DND-41 (cell line): ENCODE measurements around the gene WFIKKN1.

Experiments
- ATAC-seq: fragments of 200-7000 bp; cut with Tn5 transposase; 3 replicates; pipeline ENCODE4 v1.9.1; 2021; ENCODE audit warnings: low read depth; ENCODE audit not compliant: insufficient read depth
- DNase-seq: peaks from one replicate; pipeline ENCODE4 v3.0.0-alpha.2; 2020
- H2AFZ ChIP-seq: 2 replicates; pipeline ENCODE4 v1.6.0; 2012; ENCODE audit warnings: low read depth, low read length
- H3K27ac ChIP-seq: 2 replicates; pipeline ENCODE4 v1.5.1; 2012; ENCODE audit warnings: low read length, inconsistent platforms
- H3K27me3 ChIP-seq: fragments of 200-600 bp; sonication (generic); 2 replicates; pipeline ENCODE4 v1.6.0; 2012; ENCODE audit warnings: low read length, mild to moderate bottlenecking, inconsistent platforms; ENCODE audit not compliant: insufficient read depth, poor library complexity
- H3K36me3 ChIP-seq: 2 replicates; pipeline ENCODE4 v1.5.1; 2012; ENCODE audit warnings: low read length, inconsistent platforms; ENCODE audit not compliant: insufficient read depth
- H3K4me1 ChIP-seq: 2 replicates; pipeline ENCODE4 v1.5.1; 2012; ENCODE audit warnings: mild to moderate bottlenecking, low read length; ENCODE audit not compliant: insufficient read depth
- H3K4me2 ChIP-seq: 2 replicates; pipeline ENCODE4 v1.6.0; 2012; ENCODE audit warnings: mild to moderate bottlenecking, moderate library complexity, low read length, inconsistent platforms; ENCODE audit not compliant: insufficient read depth
- H3K4me3 ChIP-seq, 2 experiments: fragments of 200-600 bp in 1 of 2; shearing (Covaris generic) in 1 of 2; 2 replicates each; pipeline ENCODE4 v1.5.1; 2012 to 2016; ENCODE audit warnings: inconsistent platforms in 2 of 2, low read length in 2 of 2, mild to moderate bottlenecking in 2 of 2, low read depth in 1 of 2, moderate library complexity in 1 of 2
- H3K79me2 ChIP-seq: 2 replicates; pipeline ENCODE4 v1.6.0; 2012; ENCODE audit warnings: low read length, inconsistent platforms; ENCODE audit not compliant: insufficient read depth
- H3K9ac ChIP-seq: 2 replicates; pipeline ENCODE4 v1.6.0; 2012; ENCODE audit warnings: low read depth, mild to moderate bottlenecking, inconsistent platforms, low read length, moderate library complexity
- H3K9me3 ChIP-seq: 2 replicates; pipeline ENCODE4 v1.5.1; 2012; ENCODE audit warnings: low read length, moderate library complexity, mild to moderate bottlenecking, inconsistent platforms; ENCODE audit not compliant: insufficient read depth, severe bottlenecking
- H4K20me1 ChIP-seq: 2 replicates; pipeline ENCODE4 v1.6.0; 2012; ENCODE audit warnings: low read length; ENCODE audit not compliant: insufficient read depth
- CTCF ChIP-seq: IDR thresholded peaks from 2 replicates; pipeline ENCODE4 v1.5.1; 2012; ENCODE audit warnings: borderline replicate concordance, low read length, moderate library complexity, mild to moderate bottlenecking; ENCODE audit not compliant: poor library complexity, severe bottlenecking; ENCODE audit errors: extremely low read depth
- EZH2 ChIP-seq: IDR thresholded peaks from 3 replicates; pipeline ENCODE4 v1.6.1; 2012; ENCODE audit warnings: borderline replicate concordance, low read depth, mild to moderate bottlenecking, moderate library complexity, low read length, inconsistent platforms; ENCODE audit not compliant: severe bottlenecking

The WFIKKN1 gene

GRCh38 chr16:606656-607307, 24.0 kb upstream of the WFIKKN1 start:
- ATAC-seq = no peak
- Histone ChIP-seq H3K4me2 (no peak overlapping the region), H3K27ac (no peak overlapping the region), H3K4me3 (no peak overlapping the region), H3K4me1 (no peaks in the 10 kb centered on the region), H3K36me3 (no peaks in the 10 kb centered on the region; the same call in 1 of the 2 replicates), H3K27me3 (no peaks in the 10 kb centered on the region), H3K9me3 (no peaks in the 10 kb centered on the region), H2AFZ (no peak overlapping the region), H3K9ac (no peak overlapping the region), H4K20me1 (peaks cover 15% of the 10 kb centered on the region; the same call in 1 of the 2 replicates), H3K79me2 (peaks cover 37% of the 10 kb centered on the region)
- TF ChIP-seq CTCF = no peak
- TF ChIP-seq EZH2 = no peak
- DNase-seq = no peak

- no peak overlapping the region for H3K27ac ChIP-seq
- H3K4me2 ChIP-seq = no peak overlapping the region
- no peak overlapping the region for H2AFZ ChIP-seq
- no peaks in the 10 kb centered on the region for H3K27me3 ChIP-seq
- no peaks in the 10 kb centered on the region; the same call in 1 of the 2 replicates for H3K36me3 ChIP-seq
- ATAC-seq (no peak), DNase-seq (no peak)
- TF ChIP-seq CTCF (no peak), EZH2 (no peak)
- no peaks in the 10 kb centered on the region for H3K4me1 ChIP-seq
- H3K4me3 ChIP-seq = no peak overlapping the region
- no peak overlapping the region for H3K9ac ChIP-seq
- no peaks in the 10 kb centered on the region for H3K9me3 ChIP-seq
- peaks cover 15% of the 10 kb centered on the region; the same call in 1 of the 2 replicates for H4K20me1 ChIP-seq
- peaks cover 34% of the 10 kb centered on the region for H3K79me2 ChIP-seq
Measured at GRCh38 chr16:608019-608418, 22.8 kb upstream of the WFIKKN1 start.

GRCh38 chr16:609316-609715, 21.5 kb upstream of the WFIKKN1 start:
- Histone ChIP-seq H3K9me3 (no peaks in the 10 kb centered on the region), H4K20me1 (peaks cover 15% of the 10 kb centered on the region; the same call in 1 of the 2 replicates), H3K4me2 (no peak overlapping the region), H3K79me2 (peaks cover 37% of the 10 kb centered on the region), H3K4me1 (no peaks in the 10 kb centered on the region), H3K4me3 (no peak overlapping the region), H3K27me3 (no peaks in the 10 kb centered on the region), H3K9ac (no peak overlapping the region), H3K36me3 (no peaks in the 10 kb centered on the region; the same call in 1 of the 2 replicates), H3K27ac (no peak overlapping the region), H2AFZ (no peak overlapping the region)
- ATAC-seq = no peak
- TF ChIP-seq CTCF = no peak
- TF ChIP-seq EZH2 = no peak
- DNase-seq = no peak

- H3K9me3 ChIP-seq = no peaks in the 10 kb centered on the region
- no peaks in the 10 kb centered on the region for H3K27me3 ChIP-seq
- no peaks in the 10 kb centered on the region for H3K4me1 ChIP-seq
- H3K9ac ChIP-seq = no peak overlapping the region
- DNase-seq (no peak), ATAC-seq (no peak)
- H3K27ac ChIP-seq = no peak overlapping the region
- H4K20me1 ChIP-seq = peaks cover 15% of the 10 kb centered on the region; the same call in 1 of the 2 replicates
- no peak overlapping the region for H3K4me3 ChIP-seq
- no peak overlapping the region for H2AFZ ChIP-seq
- H3K4me2 ChIP-seq = no peak overlapping the region
- TF ChIP-seq CTCF (no peak), EZH2 (no peak)
- H3K79me2 ChIP-seq = peaks cover 34% of the 10 kb centered on the region
- no peaks in the 10 kb centered on the region; the same call in 1 of the 2 replicates for H3K36me3 ChIP-seq
Measured at GRCh38 chr16:609984-610383, 20.8 kb upstream of the WFIKKN1 start.
